ENCODE data around the gene TM9SF4.

The TM9SF4 gene

GRCh38 chr20:32109392-32110172, at the start of gene TM9SF4:
TSS of gene TM9SF4 (plus strand) at chr20:32109714. CDS start at chr20:32109741, 27 bp downstream.
- peak; percentile 89 for DNase-seq

DNA sequence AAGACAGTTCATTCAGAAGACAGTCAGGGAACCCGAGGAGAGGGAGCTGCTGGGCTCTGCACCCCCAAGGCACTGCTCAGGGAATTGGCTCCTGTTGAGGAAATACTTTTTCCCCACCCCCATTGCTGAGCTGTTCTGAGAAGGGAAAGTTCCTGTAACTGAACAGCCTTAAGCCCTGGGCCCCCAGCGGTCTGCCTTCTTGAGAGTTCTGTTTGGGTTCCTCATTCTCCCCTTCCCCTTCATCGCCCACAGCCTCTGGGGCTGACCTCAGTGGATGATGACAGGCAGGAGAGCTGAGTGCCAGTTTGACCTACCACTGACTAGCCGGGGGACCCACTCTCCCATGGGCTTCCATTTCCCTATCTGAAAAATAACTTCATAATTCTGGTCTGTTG, 46.7 kb upstream of the TM9SF4 start:
- peak; percentile 99 for DNase-seq

GRCh38 chr20:32063695-32064094, 45.8 kb upstream of the TM9SF4 start:
- peak; percentile 88 for DNase-seq

DNA sequence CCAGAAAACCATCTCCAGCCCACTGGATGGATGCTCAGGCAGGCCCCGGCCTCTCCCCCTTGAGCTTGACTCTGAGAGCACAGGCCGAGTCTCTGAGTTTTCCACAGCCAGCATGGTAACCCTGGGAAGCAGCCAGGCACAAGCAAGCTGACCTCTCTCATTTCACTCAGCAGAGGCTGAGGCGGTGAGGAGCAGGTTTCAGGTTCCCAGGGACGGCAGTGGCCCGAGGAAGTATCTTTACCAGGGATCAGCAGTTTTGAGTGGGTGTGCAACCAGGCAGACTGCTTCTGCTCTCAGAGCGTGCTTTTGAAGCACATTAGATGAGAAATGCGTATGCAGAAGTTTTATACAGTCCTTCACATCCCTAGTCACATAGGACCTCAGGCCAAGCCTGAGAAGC, 44.8 kb upstream of the TM9SF4 start:
- no peak for DNase-seq

DNA sequence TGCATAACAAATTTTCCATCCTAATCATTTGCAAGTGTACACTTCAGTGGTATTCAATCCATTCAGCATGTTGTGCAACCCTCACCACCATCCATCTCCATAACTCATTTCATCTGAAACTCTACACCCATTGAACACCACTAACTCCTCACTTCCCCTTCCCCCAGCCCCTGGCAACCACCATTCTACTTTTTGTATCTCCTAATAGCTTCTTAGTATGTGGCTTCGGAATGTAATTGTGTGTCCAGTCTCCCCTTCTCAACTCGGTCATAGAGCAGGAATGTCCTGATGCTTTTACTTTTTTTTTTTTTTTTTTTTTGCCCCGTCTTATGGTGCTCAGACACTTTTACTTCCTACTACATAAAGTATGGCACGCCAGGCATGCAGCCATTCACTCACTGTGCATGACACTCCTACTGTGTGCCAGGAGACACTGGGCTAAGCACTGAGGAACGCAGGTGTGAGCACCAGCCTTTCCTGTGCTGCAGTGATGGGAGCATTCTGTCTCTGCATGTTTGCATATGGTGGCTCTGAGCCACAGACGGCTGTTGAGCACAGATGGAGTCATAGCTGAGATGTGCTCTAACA, 42.2 kb upstream of the TM9SF4 start:
- peak; percentile 97 for DNase-seq

GRCh38 chr20:32068174-32068573, 41.3 kb upstream of the TM9SF4 start:
- no peak for DNase-seq

- no peak for DNase-seq
Observed at GRCh38 chr20:32069711-32070110, 39.8 kb upstream of the TM9SF4 start.

- DNase-seq: no peak
Observed at GRCh38 chr20:32070282-32070681, 39.2 kb upstream of the TM9SF4 start.

DNA sequence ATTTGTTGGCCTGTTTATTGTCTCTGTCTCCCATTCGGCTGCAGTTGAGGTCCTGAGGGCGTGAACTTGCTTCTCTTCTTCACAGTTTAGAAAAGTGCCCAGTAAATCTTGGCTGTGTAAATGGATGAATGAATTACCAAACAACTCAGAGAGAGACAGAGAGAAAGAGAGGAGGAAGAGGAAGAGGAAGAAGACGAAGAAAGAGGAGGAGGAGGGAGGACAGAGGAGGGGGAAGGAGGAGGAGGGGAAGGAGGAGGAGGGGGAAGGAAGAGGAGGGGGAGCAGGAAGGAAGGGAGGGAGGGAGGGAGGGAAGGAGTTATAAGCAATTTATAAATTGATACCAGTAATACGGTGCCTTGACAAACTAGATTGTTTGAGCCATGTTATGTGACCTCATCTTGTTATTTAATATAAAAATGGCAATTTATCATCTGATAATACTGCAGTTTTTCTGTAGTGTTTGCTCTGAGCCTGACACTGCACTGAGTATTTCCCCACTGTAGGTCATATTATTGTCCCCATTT, 38.8 kb upstream of the TM9SF4 start:
- no peak for DNase-seq

DNA sequence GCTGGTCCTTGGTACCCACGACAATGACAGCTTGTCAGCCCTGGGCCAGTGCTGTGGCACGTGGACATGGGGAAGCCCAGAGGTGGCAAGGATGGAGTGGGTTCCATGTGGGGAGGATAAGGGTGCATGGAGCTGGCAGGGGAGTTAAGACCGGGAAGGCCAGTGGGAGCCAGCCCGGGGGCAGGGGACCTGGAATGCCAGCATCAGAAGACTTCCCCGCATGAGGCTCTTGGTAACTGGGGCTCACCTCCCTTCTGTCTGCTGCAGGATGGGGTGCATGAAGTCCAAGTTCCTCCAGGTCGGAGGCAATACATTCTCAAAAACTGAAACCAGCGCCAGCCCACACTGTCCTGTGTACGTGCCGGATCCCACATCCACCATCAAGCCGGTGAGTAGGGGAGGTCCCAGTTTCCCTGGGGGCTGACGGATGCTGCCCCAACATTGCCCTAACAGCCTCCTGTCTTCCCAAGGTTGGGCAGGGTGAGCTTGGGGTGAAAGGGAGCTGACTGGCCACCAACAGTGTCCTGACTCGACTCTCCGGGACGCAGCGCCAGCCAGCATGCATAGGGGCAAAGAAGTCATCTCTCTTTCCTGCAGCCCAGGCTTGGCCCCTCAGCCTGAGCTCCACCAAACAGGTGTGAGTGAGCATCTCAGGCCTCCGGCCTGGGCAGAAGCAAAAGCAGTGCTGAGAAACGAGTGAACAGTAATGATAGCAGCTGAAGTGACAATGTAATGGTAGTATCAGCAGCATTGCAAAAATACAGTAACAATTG, 37.9 kb upstream of the TM9SF4 start:
- no peak for DNase-seq

GRCh38 chr20:32072168-32072750, 37.3 kb upstream of the TM9SF4 start:
- peak; percentile 36 for DNase-seq

DNA sequence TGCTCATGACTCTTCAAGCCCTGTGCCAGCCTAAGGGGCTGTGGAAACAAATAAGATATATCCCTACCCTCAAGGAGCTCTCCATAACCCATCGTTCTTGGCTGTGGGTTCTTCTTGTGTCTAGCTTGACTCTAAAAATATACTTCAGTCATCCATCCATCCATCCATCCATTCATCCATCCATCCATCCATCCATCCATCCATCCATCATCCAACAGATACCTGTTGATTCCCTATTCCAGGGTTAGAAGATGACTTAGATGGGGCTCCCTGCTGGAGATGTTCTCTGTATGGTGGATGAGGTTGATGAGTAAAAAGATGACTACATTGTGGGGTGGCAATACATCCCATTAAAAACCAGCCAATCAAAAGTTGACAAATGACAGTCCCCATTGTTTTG, 34.0 kb upstream of the TM9SF4 start:
- no peak for DNase-seq

DNA sequence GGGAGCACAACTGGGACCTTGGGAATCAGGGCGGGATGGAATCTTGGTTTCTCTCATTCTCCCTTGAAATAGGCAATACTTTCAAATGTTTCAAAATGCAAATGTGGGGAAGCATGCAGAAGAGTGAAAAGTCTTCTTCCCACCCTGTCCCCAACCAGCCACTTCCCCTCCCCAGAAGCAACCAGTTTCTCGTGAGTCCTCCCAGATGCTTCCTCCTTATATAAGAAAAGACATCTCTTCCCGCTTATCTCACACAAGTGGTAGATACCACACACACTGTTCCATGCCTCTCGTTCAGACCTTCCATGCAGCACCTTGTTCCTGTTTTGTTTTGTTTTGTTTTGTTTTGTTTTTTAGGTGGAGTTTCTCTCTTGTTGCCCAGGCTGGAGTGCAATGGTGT, 32.3 kb upstream of the TM9SF4 start:
- peak; percentile 73 for DNase-seq

DNA sequence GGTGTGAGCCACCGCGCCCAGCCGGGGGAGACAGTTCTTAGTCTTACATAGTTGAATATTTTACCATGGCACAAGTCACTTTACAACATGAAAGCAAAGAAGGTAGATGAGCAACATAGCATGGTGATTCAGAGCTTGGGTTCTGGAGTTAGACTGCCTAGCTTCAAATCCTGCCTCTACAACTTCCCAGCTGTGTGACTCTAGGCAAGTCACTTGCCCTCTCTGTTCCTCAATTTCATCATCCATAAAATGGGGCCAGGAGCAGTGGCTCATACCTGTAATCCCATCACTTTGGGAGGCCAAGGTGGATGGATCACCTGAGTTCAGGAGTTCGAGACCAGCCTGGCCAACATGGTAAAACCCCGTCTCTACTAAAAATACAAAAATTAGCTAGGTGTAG, 31.2 kb upstream of the TM9SF4 start:
- DNase-seq: no peak

DNA sequence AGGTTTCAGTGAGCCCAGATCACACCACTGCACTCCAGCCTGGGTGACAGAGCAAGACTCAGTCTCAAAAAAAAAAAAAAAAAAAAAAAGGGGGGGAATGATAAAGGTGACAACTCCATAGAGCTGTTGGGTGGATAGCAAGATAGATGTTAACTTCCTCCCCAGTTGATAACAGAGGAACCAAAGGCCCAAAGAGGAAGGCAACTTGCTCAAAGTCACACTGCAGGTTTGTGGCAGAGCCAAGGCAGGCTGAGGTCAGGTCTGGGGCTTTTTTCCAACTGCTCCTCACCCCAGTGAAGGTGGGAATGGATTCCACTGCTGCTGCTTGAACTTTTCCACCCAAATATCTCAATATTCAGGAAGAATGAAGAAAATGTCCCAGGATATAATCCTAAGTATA, 30.7 kb upstream of the TM9SF4 start:
- peak; percentile 55 for DNase-seq

DNA sequence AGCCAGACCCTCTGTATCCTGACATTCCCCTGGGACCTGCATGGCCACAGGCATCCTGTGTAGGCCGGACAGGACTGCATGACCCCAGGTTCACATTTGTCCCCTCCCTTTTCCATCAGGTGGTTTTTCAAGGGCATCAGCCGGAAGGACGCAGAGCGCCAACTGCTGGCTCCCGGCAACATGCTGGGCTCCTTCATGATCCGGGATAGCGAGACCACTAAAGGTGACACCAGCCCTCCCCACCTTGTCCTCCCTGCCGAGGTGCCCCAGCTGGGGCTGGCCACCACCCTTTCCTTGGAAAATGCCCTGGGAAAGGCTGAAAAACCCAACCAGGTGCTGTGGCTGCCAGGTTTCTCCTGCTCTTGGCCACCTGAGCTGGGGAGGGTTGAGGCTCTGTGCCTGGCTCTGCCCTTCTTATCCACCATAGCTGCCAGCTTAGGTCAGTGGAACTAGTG, 29.8 kb upstream of the TM9SF4 start:
- DNase-seq: no peak

GRCh38 chr20:32080783-32081182, 28.7 kb upstream of the TM9SF4 start:
- DNase-seq: no peak

GRCh38 chr20:32083469-32083868, 26.0 kb upstream of the TM9SF4 start:
- DNase-seq: no peak

- DNase-seq: no peak
Observed at GRCh38 chr20:32087070-32087469, 22.4 kb upstream of the TM9SF4 start.

DNA sequence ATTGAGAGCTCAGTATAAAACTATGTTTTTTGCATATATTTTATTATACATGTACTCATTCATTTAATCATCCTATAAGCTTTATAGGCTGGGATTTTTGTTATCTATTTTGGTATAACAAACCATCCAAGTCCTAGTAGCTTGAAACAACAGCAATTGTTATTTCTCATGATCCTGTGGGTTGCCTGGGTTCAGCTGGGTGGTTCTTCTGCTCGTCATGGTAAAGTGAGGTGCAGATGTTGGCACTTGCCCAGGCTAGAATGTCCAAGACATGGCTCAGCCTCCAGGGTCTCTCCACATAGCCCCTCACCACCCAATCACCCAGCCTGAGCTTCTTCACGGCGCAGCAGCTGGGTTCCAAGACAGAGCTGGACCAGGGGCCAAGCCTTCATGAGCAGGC, 20.8 kb upstream of the TM9SF4 start:
- DNase-seq: no peak

DNA sequence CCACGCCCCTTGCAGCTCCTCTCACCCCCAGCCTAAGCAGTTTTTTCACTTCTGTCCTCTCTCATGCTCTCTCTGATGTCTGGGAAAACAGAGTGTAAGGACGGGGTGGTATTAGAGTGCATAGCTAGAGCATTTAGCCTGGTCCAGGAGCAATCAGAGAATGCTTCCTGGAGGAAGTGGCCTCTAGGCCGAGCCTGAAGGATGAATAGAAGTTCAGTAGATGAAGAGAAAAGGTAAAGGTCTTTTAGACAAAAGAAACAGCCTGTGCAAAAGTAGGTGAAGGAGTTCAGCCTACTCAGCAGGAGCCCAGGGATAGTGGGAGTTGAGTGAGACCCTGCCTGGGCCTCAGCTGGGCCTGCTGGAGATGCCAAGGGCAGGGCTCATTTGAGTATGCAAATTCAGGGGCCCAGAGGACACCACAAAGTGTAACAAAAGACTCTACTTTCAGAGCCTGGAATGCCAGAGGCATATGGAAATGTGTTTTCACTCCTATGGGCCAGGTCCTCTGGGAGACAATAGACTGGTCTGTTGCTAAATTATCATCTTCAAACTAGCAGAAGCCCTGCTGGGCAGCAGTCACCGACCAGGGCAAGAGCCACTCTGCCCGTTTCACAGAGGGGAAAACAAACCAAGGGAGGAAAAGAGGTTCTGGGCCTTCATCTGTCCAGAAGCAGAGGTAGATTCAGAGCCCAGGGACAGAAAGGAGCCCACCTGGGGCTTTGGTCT, 19.7 kb upstream of the TM9SF4 start:
- no peak for DNase-seq

GRCh38 chr20:32091888-32092346, 17.6 kb upstream of the TM9SF4 start:
- peak; percentile 76 for DNase-seq
